PC-3 (cell line): ENCODE measurements around the gene GLRA2.

ENCODE experiments used
- CTCF ChIP-seq: fragments of 300-600 bp; sonication (generic); conservative IDR thresholded peaks from 2 replicates; pipeline ENCODE4 v1.5.1; 2017; ENCODE audit warnings: antibody characterized with exemption, low read depth, mild to moderate bottlenecking, low read length
- EZH2 ChIP-seq: fragments of 300-600 bp; sonication (generic); IDR thresholded peaks from one replicate; pipeline ENCODE4 v1.6.1; 2017; ENCODE audit warnings: antibody characterized with exemption, mild to moderate bottlenecking, low read length; ENCODE audit not compliant: unreplicated experiment
- EZH2phosphoT487 ChIP-seq: fragments of 300-600 bp; sonication (generic); IDR thresholded peaks from 2 replicates; pipeline ENCODE4 v1.6.1; 2018; ENCODE audit warnings: mild to moderate bottlenecking, antibody characterized with exemption, low read length, borderline replicate concordance

GRCh38 chrX:14694611-14695010 is 165.3 kb downstream of the GLRA2 start:
- TF ChIP-seq CTCF (no peak), EZH2 (no peak), EZH2phosphoT487 (no peak)
